Measurements from ENCODE around the gene DNAJC24. TPM values are rescaled to one million over a fixed set of nuclear protein-coding genes. Genes with fewer than 3 reads are reported as not detected.

DNAJC24 gene
- total RNA-seq, 4 donors from 2014 or later = 15.4 to 22.1 (median 19.0) TPM

- Histone ChIP-seq H3K36me3 (no peaks in the 10 kb centered on the region), H3K27me3 (no peaks in the 10 kb centered on the region), H3K4me3 (replicated peaks in 1 of 3) (no peak overlapping the region), H3K4me1 (no peaks in the 10 kb centered on the region), H3K9me3 (no peaks in the 10 kb centered on the region), H3K27ac (no peak overlapping the region)
- no peak for DNase-seq
- intact Hi-C loops (cut with DNase I) = no loop called here
- TF ChIP-seq POLR2A (IDR thresholded peaks at IDR 0.05) (no peak), CTCF (IDR thresholded peaks at IDR 0.05) (no peak)
Observed at GRCh38 chr11:31474083-31474482, 104.4 kb downstream of the DNAJC24 start.

DNA sequence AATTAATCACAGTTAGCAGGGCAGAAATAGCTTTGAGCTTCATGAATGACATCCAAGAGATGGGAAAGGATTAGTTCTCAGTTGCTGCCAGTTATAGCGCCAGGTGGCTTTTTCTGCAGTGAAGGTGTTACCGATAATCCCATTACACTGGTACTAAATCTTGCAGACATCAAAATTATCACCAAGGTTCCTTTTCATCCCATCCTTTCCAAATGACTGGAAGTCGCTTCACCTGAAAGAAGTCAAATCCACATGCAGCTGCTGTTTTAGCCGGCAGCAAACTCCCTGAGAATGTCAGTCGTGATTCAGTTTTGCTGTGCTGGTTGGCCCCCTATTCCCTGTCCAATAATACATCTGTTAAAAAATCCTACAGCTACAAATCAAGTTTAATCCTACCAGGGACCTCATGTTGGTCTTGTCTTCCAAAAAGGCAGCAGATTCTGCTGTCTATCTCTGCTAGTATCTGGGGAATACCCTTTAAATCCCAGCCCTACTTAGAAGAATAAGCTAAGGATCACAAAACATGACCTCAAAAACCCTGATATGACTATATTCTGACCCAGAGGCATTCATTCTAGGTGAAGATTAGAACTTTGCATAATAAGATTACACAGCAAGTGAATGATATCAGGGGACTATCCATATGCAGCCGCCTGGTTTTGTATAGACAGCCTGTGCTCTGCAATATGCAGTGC, 108.0 kb downstream of the DNAJC24 start:
- no peak for TF ChIP-seq CTCF (IDR thresholded peaks at IDR 0.05)
- TF ChIP-seq POLR2A (IDR thresholded peaks at IDR 0.05) = no peak
- no peak overlapping the region for H3K27ac ChIP-seq
- H3K36me3 ChIP-seq = no peaks in the 10 kb centered on the region
- H3K9me3 ChIP-seq = no peaks in the 10 kb centered on the region
- 93% methylated on average over 6 of the region's 6 CpGs for WGBS, 2 donors
- intact Hi-C loops (cut with DNase I) = no loop called here
- no peaks in the 10 kb centered on the region for H3K4me1 ChIP-seq
- no peak overlapping the region for H3K4me3 ChIP-seq (replicated peaks in 1 of 3)
- H3K27me3 ChIP-seq = no peaks in the 10 kb centered on the region
- no peak for DNase-seq

- H3K27ac ChIP-seq = no peak overlapping the region
- 94 to 99% methylated on average over 2 of the region's 2 CpGs for WGBS, 2 donors
- intact Hi-C loops (cut with DNase I) = no loop called here
- H3K27me3 ChIP-seq = no peaks in the 10 kb centered on the region
- H3K4me3 ChIP-seq (replicated peaks in 1 of 3) = no peak overlapping the region
- TF ChIP-seq CTCF (IDR thresholded peaks at IDR 0.05) (no peak), POLR2A (IDR thresholded peaks at IDR 0.05) (no peak)
- H3K4me1 ChIP-seq = no peaks in the 10 kb centered on the region
- no peaks in the 10 kb centered on the region for H3K9me3 ChIP-seq
- H3K36me3 ChIP-seq = no peaks in the 10 kb centered on the region
- no peak for DNase-seq
Observed at GRCh38 chr11:31478223-31478590, 108.5 kb downstream of the DNAJC24 start.

GRCh38 chr11:31479066-31479465, 109.4 kb downstream of the DNAJC24 start:
- Histone ChIP-seq H3K4me3 (replicated peaks in 1 of 3) (no peak overlapping the region), H3K27me3 (no peaks in the 10 kb centered on the region), H3K27ac (no peak overlapping the region), H3K9me3 (no peaks in the 10 kb centered on the region), H3K36me3 (no peaks in the 10 kb centered on the region), H3K4me1 (no peaks in the 10 kb centered on the region)
- DNase-seq = no peak
- no peak for TF ChIP-seq POLR2A (IDR thresholded peaks at IDR 0.05)
- intact Hi-C loops (cut with DNase I) = no loop called here
- WGBS, 2 donors = 95 to 96% methylated on average over 4 of the region's 4 CpGs

- intact Hi-C loops (cut with DNase I) = no loop called here
- Histone ChIP-seq H3K4me3 (replicated peaks in 1 of 3) (no peak overlapping the region), H3K36me3 (no peaks in the 10 kb centered on the region), H3K9me3 (no peaks in the 10 kb centered on the region), H3K27ac (no peak overlapping the region), H3K27me3 (no peaks in the 10 kb centered on the region), H3K4me1 (no peaks in the 10 kb centered on the region)
- 85 to 91% methylated on average over 3 of the region's 3 CpGs for whole genome bisulfite sequencing, 2 donors
- DNase-seq = no peak
- TF ChIP-seq CTCF (IDR thresholded peaks at IDR 0.05) (no peak), POLR2A (IDR thresholded peaks at IDR 0.05) (no peak)
Observed at GRCh38 chr11:31480930-31481329, 111.3 kb downstream of the DNAJC24 start.

Other genes starting within 250 kb of the DNAJC24 start
- gene DCDC1, start 121 bp upstream of the DNAJC24 start, total RNA-seq = 10 to 100 TPM in 2 of 4 donors, 1 to 10 TPM in 2; 4.4 to 17.2 (median 9.9) TPM
- gene IMMP1L, start 139.8 kb downstream of the DNAJC24 start, total RNA-seq = 10 to 100 TPM in 3 of 4 donors, 1 to 10 TPM in 1; 9.5 to 76.9 (median 14.7) TPM
- 10 to 100 TPM; 27.4 to 36.5 (median 33.0) TPM for gene ELP4, start 139.9 kb downstream of the DNAJC24 start, total RNA-seq